Keratinocyte (primary cell): ENCODE data around the gene MLPH. TPM values are rescaled to one million over a fixed set of nuclear protein-coding genes. Genes with fewer than 3 reads are reported as not detected.
"Not testable (repeated sequence)": the region's sequence is repeated elsewhere in the genome, so short reads cannot be mapped to it uniquely, and the experiment has no call there.

Experiments used
- DNase-seq: peaks from one replicate; pipeline ENCODE4 v3.0.0-alpha.2; 2011; ENCODE audit warnings: low read depth, missing footprints, low spot score
- FAIRE-seq: peaks from 2 replicates; lab custom pipeline; 2011; peaks lifted over from hg19 to GRCh38; lab: Jason Lieb, UNC
- H2AFZ ChIP-seq: 2 replicates; pipeline ENCODE4 v1.6.0; 2012; ENCODE audit warnings: low read length, control low read depth, inconsistent platforms; ENCODE audit not compliant: control insufficient read depth
- H3K27ac ChIP-seq: 2 replicates; pipeline ENCODE4 v1.5.1; 2011; ENCODE audit warnings: low read length; ENCODE audit not compliant: control insufficient read depth, insufficient read depth
- H3K27me3 ChIP-seq: 3 replicates; pipeline ENCODE4 v1.6.0; 2011; ENCODE audit warnings: low read length; ENCODE audit not compliant: control insufficient read depth, insufficient read depth; ENCODE audit errors: extremely low read depth
- H3K36me3 ChIP-seq, 2 experiments: 2 replicates in 1 of 2; 3 replicates in 1 of 2; pipeline ENCODE4 v1.5.1; 2011; ENCODE audit warnings: low read length in 2 of 2, mild to moderate bottlenecking in 1 of 2; ENCODE audit not compliant: control insufficient read depth in 2 of 2, insufficient read depth in 2 of 2; ENCODE audit errors: extremely low read depth in 1 of 2
- H3K4me1 ChIP-seq: 3 replicates; pipeline ENCODE4 v1.5.1; 2011; ENCODE audit warnings: low read length; ENCODE audit not compliant: control insufficient read depth, insufficient read depth; ENCODE audit errors: extremely low read depth
- H3K4me2 ChIP-seq: 3 replicates; pipeline ENCODE4 v1.6.0; 2011; ENCODE audit warnings: low read depth, low read length; ENCODE audit not compliant: control insufficient read depth, insufficient read depth; ENCODE audit errors: extremely low read depth
- H3K4me3 ChIP-seq, 3 experiments: fragments of 200-600 bp in 1 of 3; sonication (generic) in 1 of 3; 2 replicates in 2 of 3; 3 replicates in 1 of 3; pipeline ENCODE4 v1.5.1; 2011 to 2016; ENCODE audit warnings: low read length in 3 of 3, mild to moderate bottlenecking in 3 of 3, control low read depth in 2 of 3, inconsistent platforms in 1 of 3, low read depth in 1 of 3, mixed read lengths in 1 of 3, mixed run types in 1 of 3, moderate library complexity in 1 of 3; ENCODE audit not compliant: control insufficient read depth in 2 of 3, insufficient read depth in 2 of 3; ENCODE audit errors: extremely low read depth in 1 of 3
- H3K79me2 ChIP-seq: 2 replicates; pipeline ENCODE4 v1.6.0; 2012; ENCODE audit warnings: low read length; ENCODE audit not compliant: control insufficient read depth, insufficient read depth
- H3K9ac ChIP-seq: 3 replicates; pipeline ENCODE4 v1.6.0; 2011; ENCODE audit warnings: low read length; ENCODE audit not compliant: control insufficient read depth, insufficient read depth; ENCODE audit errors: extremely low read depth
- H3K9me1 ChIP-seq: 3 replicates; pipeline ENCODE4 v1.6.0; 2011; ENCODE audit warnings: low read length; ENCODE audit not compliant: control insufficient read depth, insufficient read depth; ENCODE audit errors: extremely low read depth
- H3K9me3 ChIP-seq: 2 replicates; pipeline ENCODE4 v1.5.1; 2012; ENCODE audit warnings: low read depth, low read length; ENCODE audit not compliant: control insufficient read depth
- H4K20me1 ChIP-seq: 3 replicates; pipeline ENCODE4 v1.6.0; 2011; ENCODE audit warnings: low read length; ENCODE audit not compliant: control insufficient read depth, insufficient read depth; ENCODE audit errors: extremely low read depth
- EZH2 ChIP-seq: IDR thresholded peaks from one replicate; pipeline ENCODE4 v1.6.1; 2012; ENCODE audit warnings: inconsistent platforms, mild to moderate bottlenecking, low read length, moderate library complexity
- dilution Hi-C: fragments of 300-500 bp; cut with MboI; formaldehyde crosslinking; loops from one replicate; pipeline ENCODE4 v1.7.0; 2020; ENCODE audit warnings: low sequenced_read_pairs; ENCODE audit not compliant: extremely low pct_ligation_motif_present
- polyA plus RNA-seq, 5 experiments: library from polyadenylated mRNA; depleted of rRNA in 3 of 5; stranded (reverse) in 3 of 5; stranded (forward) in 1 of 5; unstranded in 1 of 5; fragments of >200 nt; gene quantifications; 1 replicate in 1 of 5; 2 replicates in 3 of 5; 3 replicates in 1 of 5; pipeline versions ENCODE4 v1.2.1 to v1.2.3, GENCODE V29; 2011 to 2012; ENCODE audit warnings: missing spikeins in 2 of 5, low read depth in 1 of 5, low replicate concordance in 1 of 5
- TF ChIP-seq, protein P1 (sequence below), 3 experiments: IDR thresholded peaks in 1 of 3; conservative IDR thresholded peaks in 1 of 3; optimal IDR thresholded peaks in 1 of 3; 2 replicates in 2 of 3; 3 replicates in 1 of 3; pipeline versions ENCODE3 to v1.5.1; 2011; ENCODE audit warnings: low read length in 3 of 3, mild to moderate bottlenecking in 3 of 3, moderate library complexity in 2 of 3, control low read depth in 1 of 3, inconsistent platforms in 1 of 3; ENCODE audit not compliant: insufficient read depth in 2 of 3; ENCODE audit errors: extremely low read depth in 1 of 3

Gene MLPH
- polyA plus RNA-seq, 1 donor (not counting 4 experiments of a cell fraction or from before 2014, with no cell fraction given), result 0.67 TPM

DNA sequence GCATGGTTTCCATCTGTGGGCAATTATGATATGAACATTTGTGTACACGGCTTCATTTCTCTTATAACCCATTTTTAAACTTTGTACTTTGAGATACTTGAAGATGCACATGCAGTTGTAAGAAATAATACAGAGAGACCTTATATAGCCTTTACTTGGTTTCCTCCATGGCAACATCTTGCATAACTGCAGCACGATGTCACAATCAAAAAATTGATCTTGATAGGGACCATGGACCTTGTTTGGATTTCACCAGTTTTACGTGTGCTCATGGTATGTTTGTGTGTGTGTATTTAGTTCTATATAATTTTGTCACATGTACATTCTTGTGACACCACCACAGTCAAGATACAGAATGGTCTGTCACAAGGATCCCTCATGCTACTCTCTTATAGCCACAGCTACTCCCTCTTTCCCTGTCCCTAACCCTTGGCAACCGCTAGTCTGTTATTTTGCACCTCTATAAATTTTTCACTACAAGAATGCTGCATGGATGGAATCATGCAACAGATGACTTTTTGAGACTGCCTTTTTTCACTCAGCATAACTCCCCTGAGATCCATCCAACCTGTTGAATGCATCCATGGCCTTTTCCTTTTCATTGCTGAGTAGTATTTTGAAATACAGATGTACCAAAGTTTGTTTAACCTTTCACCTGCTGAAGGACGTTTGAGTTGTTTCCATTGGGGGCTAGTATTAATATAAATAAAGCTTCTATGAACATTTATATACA is 19.4 kb upstream of the MLPH start:
- no peaks in the 10 kb centered on the region for H3K36me3 ChIP-seq
- dilution Hi-C loops, result no loop called here
- no peak for TF ChIP-seq EZH2
- TF ChIP-seq, protein P1, sequence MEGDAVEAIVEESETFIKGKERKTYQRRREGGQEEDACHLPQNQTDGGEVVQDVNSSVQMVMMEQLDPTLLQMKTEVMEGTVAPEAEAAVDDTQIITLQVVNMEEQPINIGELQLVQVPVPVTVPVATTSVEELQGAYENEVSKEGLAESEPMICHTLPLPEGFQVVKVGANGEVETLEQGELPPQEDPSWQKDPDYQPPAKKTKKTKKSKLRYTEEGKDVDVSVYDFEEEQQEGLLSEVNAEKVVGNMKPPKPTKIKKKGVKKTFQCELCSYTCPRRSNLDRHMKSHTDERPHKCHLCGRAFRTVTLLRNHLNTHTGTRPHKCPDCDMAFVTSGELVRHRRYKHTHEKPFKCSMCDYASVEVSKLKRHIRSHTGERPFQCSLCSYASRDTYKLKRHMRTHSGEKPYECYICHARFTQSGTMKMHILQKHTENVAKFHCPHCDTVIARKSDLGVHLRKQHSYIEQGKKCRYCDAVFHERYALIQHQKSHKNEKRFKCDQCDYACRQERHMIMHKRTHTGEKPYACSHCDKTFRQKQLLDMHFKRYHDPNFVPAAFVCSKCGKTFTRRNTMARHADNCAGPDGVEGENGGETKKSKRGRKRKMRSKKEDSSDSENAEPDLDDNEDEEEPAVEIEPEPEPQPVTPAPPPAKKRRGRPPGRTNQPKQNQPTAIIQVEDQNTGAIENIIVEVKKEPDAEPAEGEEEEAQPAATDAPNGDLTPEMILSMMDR (optimal IDR thresholded peaks at IDR 0.05 in 1 of 3, IDR thresholded peaks at IDR 0.05 in 1 of 3, conservative IDR thresholded peaks at IDR 0.05 in 1 of 3; ENCODE audit: extremely low read depth in 1 of 3, insufficient read depth in 2 of 3, low read length in 3 of 3), result no peak
- H3K9me1 ChIP-seq, result no peaks in the 10 kb centered on the region
- FAIRE-seq (no peak), DNase-seq (no peak)
- H4K20me1 ChIP-seq, result no peaks in the 10 kb centered on the region
- H3K27ac ChIP-seq, result no peak overlapping the region
- peaks cover 3% of the 10 kb centered on the region for H3K4me1 ChIP-seq
- no peak overlapping the region for H3K9ac ChIP-seq
- no peak overlapping the region for H2AFZ ChIP-seq
- H3K9me3 ChIP-seq, result no peaks in the 10 kb centered on the region
- no peaks in the 10 kb centered on the region for H3K79me2 ChIP-seq
- H3K4me2 ChIP-seq, result no peak overlapping the region
- no peaks in the 10 kb centered on the region for H3K27me3 ChIP-seq
- H3K4me3 ChIP-seq, result no peak overlapping the region

DNA sequence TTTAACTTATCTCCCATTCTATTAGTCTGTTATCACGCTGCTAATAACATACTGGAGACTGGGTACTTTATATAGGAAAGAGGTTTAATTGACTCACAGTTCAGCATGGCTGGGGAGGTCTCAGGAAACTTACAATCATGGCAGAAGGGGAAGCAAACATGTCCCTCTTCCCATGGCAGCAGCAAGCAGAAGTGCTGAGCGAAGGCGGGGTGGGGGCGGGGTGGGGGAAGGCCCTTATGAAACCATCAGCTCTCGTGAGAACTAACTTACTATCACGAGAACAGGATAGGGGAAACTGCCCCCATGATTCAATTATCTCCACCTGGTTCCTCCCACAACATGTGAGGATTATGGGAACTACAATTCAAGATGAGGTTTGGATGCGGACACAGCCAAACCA is 17.6 kb upstream of the MLPH start:
- H3K9me1 ChIP-seq, dilution Hi-C loops, H2AFZ ChIP-seq, FAIRE-seq, DNase-seq, H3K79me2 ChIP-seq, H4K20me1 ChIP-seq, H3K36me3 ChIP-seq, H3K4me2 ChIP-seq, H3K4me3 ChIP-seq, H3K27ac ChIP-seq, H3K9ac ChIP-seq, H3K9me3 ChIP-seq, H3K27me3 ChIP-seq, H3K4me1 ChIP-seq: not testable (repeated sequence)

DNA sequence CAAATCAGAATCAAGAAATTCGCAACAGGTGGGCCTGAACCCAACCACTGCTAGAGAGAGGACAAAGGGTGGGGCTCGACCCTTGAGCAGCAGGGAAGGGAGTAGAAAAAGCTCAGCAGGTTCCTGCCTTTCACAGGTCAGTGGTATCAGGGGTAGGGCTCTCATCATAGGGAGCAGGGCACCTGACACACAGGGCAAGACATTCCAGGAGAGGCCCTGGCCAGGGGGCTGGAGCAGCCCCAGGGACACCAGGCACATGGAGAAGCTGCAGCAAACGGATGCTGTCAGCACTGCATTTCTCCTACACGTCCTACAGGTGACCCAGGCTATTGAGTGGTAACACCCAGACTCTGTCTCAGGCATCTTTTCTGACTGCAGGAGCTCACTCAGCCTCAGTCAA is 17.2 kb upstream of the MLPH start:
- Histone ChIP-seq H3K79me2 (no peaks in the 10 kb centered on the region), H3K27me3 (no peaks in the 10 kb centered on the region), H3K9ac (no peak overlapping the region), H2AFZ (no peak overlapping the region), H4K20me1 (no peaks in the 10 kb centered on the region), H3K9me3 (no peaks in the 10 kb centered on the region), H3K4me1 (peaks cover 7% of the 10 kb centered on the region), H3K27ac (no peak overlapping the region), H3K36me3 (no peaks in the 10 kb centered on the region), H3K4me3 (no peak overlapping the region), H3K4me2 (no peak overlapping the region), H3K9me1 (no peaks in the 10 kb centered on the region)
- FAIRE-seq (no peak), DNase-seq (no peak)
- dilution Hi-C loops, result no loop called here
- no peak for TF ChIP-seq EZH2
- TF ChIP-seq, protein P1 (optimal IDR thresholded peaks at IDR 0.05 in 1 of 3, IDR thresholded peaks at IDR 0.05 in 1 of 3, conservative IDR thresholded peaks at IDR 0.05 in 1 of 3; ENCODE audit: extremely low read depth in 1 of 3, insufficient read depth in 2 of 3, low read length in 3 of 3), result no peak
